Lower lobe of right lung (tissue), 2 donors: ENCODE data around the gene PTPN20. TPM values are rescaled to one million over a fixed set of nuclear protein-coding genes. Genes with fewer than 3 reads are reported as not detected.

Source experiments
- ATAC-seq, 2 donors: fragments of 200-7000 bp; cut with Tn5 transposase; one replicate each; pipeline ENCODE4 v1.9.1; 2020 to 2022; ENCODE audit warnings: mild to moderate bottlenecking in 2 of 2, moderate library complexity in 2 of 2
- DNase-seq: peaks from one replicate; pipeline ENCODE4 v3.0.0-alpha.2; 2020
- H3K27ac ChIP-seq: fragments of 200-600 bp; one replicate; pipeline ENCODE4 v1.8.0; 2022
- H3K27me3 ChIP-seq: fragments of 200-600 bp; one replicate; pipeline ENCODE4 v1.8.0; 2022; ENCODE audit warnings: low read depth
- H3K36me3 ChIP-seq: fragments of 200-600 bp; one replicate; pipeline ENCODE4 v1.8.0; 2022; ENCODE audit warnings: mild to moderate bottlenecking
- H3K4me1 ChIP-seq: fragments of 200-600 bp; one replicate; pipeline ENCODE4 v1.8.0; 2022
- H3K4me3 ChIP-seq: fragments of 200-600 bp; one replicate; pipeline ENCODE4 v1.8.0; 2022; ENCODE audit warnings: mild to moderate bottlenecking
- H3K9me3 ChIP-seq: fragments of 200-600 bp; one replicate; pipeline ENCODE4 v1.8.0; 2022
- CTCF ChIP-seq: fragments of 200-600 bp; IDR thresholded peaks from one replicate; pipeline ENCODE4 v1.8.0; 2022; ENCODE audit warnings: antibody characterized with exemption, mild to moderate bottlenecking
- intact Hi-C: fragments of 100-400 bp; cut with DNase I; formaldehyde crosslinking; loops from one replicate; pipeline ENCODE4 v1.11.0; 2022
- total RNA-seq: library from RNA; stranded (reverse); fragmentation: NEBNext Ultra II Directional; extraction: Animal tissue kit (Norgen Biotek cat#: 25700); gene quantifications from one replicate; pipeline ENCODE4 v1.2.1, GENCODE V29; 2021
- donor health status: DM: no; HTN: yes; CAD: no; lungs with severe emphysema.

Gene PTPN20
- total RNA-seq, 1 donor from 2014 or later = 4.0 TPM

DNA sequence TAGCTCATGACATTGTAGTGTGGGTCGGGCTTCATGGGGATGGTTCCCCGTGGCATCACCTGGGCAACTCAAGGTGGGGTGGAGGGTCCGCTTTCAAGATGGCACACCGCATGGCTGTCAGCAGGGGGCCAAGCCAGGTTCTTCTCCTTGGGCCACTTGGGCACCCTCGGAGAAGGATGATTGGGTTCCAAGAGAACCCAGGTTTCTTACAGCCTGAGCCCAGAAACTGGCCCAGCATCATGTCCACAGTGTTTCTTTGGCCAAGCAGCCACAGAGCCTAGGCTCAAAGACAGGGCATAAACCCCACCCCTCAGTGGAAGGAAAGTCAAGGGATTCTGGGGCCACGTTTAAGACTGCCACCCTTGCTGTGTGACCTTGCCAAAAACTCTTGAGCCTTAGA, 110.6 kb downstream of the PTPN20 start:
- H3K4me3 ChIP-seq = no peak overlapping the region
- no peaks in the 10 kb centered on the region for H3K36me3 ChIP-seq
- H3K4me1 ChIP-seq = no peaks in the 10 kb centered on the region
- no peaks in the 10 kb centered on the region for H3K9me3 ChIP-seq
- no peak overlapping the region for H3K27ac ChIP-seq
- DNase-seq (no peak), ATAC-seq (no peak)
- intact Hi-C loops = no loop called here
- no peaks in the 10 kb centered on the region for H3K27me3 ChIP-seq
- no peak for TF ChIP-seq CTCF

DNA sequence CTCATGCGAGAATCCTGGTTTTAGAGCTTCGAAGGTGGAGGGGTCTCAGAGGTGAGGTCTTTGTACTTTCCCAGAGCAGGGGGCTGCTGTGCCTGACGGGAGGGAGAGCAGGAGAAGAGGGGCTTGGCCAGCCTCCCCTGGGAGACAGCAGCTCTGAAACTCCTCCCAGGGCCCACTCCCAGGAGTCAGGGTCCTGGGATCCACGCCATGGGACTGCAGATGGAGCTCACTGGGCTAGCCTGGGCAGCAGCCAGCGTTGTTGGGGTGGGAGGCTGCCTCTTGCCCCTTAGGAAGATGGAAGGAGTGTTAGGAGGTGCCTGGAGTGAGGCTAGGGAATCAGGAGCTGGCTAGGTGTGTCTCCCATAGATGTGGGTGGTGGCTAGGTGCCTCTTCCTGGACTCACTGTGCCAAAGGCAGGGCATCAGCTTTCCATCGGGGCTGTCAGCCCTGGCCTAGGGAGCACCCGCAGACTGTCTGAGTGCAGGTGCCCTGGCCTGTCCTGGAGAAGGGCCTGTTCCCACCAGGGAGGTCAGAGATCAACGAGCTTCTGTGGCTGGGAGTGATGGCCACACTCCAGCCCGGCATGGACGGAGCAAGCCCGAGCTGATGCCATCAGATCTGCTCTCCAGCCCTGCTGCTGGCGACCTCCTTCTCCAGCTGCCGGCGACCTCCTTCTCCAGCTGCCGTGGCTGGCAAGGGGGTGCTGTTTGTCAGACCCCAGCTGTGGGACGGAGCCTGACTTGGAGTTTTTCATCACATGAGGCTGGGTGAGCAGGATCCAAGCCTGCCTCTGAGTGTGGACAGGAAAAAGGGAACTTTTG, 111.3 kb downstream of the PTPN20 start:
- Histone ChIP-seq H3K9me3 (no peaks in the 10 kb centered on the region), H3K4me3 (no peak overlapping the region), H3K4me1 (no peaks in the 10 kb centered on the region), H3K27me3 (no peaks in the 10 kb centered on the region), H3K36me3 (no peaks in the 10 kb centered on the region), H3K27ac (peak overlapping the region; percentile 33)
- intact Hi-C loops = no loop called here
- TF ChIP-seq CTCF = no peak
- ATAC-seq (peak; percentile 26 to 46), DNase-seq (peak; percentile 55)

DNA sequence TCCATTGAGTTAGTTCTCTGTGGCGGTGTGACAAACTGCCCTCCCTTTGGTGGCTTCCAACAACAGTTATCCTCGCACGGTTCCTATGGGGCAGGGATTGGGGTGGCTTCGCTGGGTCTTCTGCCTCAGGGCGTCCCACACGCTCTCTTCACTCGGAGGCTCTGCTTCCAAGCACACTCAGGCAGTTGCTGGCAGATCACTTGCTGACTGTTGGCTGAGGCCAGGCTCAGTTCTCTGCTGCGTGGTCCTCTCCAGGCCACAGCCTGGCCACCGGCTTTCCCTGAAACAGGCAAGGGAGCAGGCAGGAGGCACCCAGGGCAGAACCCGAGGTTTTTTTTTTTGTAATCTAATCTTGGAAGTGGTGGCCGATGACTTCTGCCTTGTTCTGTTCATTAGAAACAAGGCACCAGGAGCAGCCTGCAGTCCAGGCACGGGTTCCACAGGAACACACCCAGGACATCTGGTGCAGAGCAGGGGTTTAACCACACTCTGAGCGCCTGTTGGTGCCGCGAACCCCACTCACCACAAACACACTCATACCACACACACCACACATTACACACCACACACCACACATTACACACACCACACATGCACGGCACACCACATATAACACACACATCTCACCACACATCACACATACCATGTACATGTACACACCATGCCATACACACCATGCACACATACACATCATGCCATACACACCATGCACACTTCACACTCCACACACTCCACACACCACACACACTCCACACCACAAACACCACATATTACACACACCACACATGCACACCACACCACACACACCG, 112.2 kb downstream of the PTPN20 start:
- Histone ChIP-seq H3K4me1 (no peaks in the 10 kb centered on the region), H3K27ac (peak overlapping the region; percentile 33), H3K27me3 (no peaks in the 10 kb centered on the region), H3K4me3 (no peak overlapping the region), H3K36me3 (no peaks in the 10 kb centered on the region), H3K9me3 (no peaks in the 10 kb centered on the region)
- intact Hi-C loops = no loop called here
- TF ChIP-seq CTCF = no peak
- ATAC-seq (no peak), DNase-seq (no peak)

GRCh38 chr10:47024046-47024322, 112.8 kb downstream of the PTPN20 start:
- no peak for TF ChIP-seq CTCF
- no peak overlapping the region for H3K4me3 ChIP-seq
- no peaks in the 10 kb centered on the region for H3K4me1 ChIP-seq
- no peak overlapping the region for H3K27ac ChIP-seq
- no peak for DNase-seq
- no peak for ATAC-seq
- no peaks in the 10 kb centered on the region for H3K9me3 ChIP-seq
- no peaks in the 10 kb centered on the region for H3K36me3 ChIP-seq
- H3K27me3 ChIP-seq = no peaks in the 10 kb centered on the region
- intact Hi-C loops = no loop called here

DNA sequence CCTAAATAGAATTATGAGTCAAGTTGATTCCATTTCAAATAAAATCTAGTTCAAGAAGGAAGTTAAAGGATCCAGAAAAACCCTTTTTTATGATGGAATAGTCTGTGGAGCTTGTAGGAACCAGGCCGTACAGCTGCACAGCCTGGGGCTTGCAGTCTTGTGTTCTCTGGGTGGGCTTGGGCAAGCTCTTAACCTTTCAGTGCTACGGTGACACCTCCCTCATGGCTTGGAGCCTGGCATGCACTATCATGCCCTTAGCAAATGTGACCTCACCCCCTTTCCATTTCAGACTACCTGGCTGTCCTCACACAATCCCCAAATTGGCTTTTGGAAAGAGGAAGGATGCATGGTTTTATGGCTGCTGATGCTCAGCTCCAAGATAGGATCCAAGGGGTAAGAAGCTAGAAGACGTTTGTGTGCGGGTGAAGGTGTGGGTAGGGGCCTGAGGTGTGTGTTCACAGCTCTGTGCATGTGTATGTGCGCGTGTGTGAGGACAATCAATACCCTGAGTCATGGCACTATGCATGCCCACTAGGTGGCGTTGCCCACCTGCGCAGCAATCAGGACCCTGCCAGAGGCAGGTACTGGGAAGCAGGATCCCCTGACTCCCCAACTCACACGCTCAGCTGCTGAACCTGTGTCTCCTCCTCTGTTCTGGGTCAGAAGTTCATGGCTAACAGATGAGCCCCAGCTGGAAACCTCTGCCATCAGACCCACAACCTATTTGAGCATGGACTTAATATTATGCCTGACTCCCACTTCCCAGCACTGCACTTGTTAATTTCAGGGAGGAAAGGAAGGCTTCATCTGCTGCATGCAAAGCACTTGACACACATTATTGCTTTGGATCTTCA, 113.4 kb downstream of the PTPN20 start:
- Histone ChIP-seq H3K9me3 (no peaks in the 10 kb centered on the region), H3K4me3 (no peak overlapping the region), H3K27ac (no peak overlapping the region), H3K4me1 (no peaks in the 10 kb centered on the region), H3K36me3 (no peaks in the 10 kb centered on the region), H3K27me3 (no peaks in the 10 kb centered on the region)
- peak; percentile 59 to 73 for ATAC-seq
- DNase-seq = peak; percentile 63
- TF ChIP-seq CTCF = peak; percentile 74
- intact Hi-C loops = no loop called here
